Body of pancreas (tissue), 4 donors: ENCODE results near the gene MT1A. TPM values are rescaled to one million over a fixed set of nuclear protein-coding genes. Genes with fewer than 3 reads are reported as not detected.

Source experiments
- ATAC-seq: fragments of 150-250 bp; one replicate; pipeline ENCODE4 v1.9.1; 2016
- DNase-seq, 4 donors: peaks; one replicate each; pipeline ENCODE4 v3.0.0-alpha.2; 2019
- H3K27ac ChIP-seq, 4 donors: fragments of 200-600 bp; sonication (generic); 1 replicate in 3 of 4; 2 replicates in 1 of 4; pipeline versions ENCODE4 v1.5.1 to v1.6.1; 2016 to 2019; ENCODE audit warnings: mild to moderate bottlenecking in 1 of 4, mixed read lengths in 1 of 4, moderate library complexity in 1 of 4
- H3K27me3 ChIP-seq, 2 donors: fragments of 200-600 bp; sonication (generic); one replicate each; pipeline ENCODE4 v1.6.0; 2016; ENCODE audit warnings: mild to moderate bottlenecking in 1 of 2
- H3K36me3 ChIP-seq, 2 donors: fragments of 200-600 bp; sonication (generic); replicated peaks in 1 of 2; 2 replicates each; pipeline ENCODE4 v1.5.1; 2016; ENCODE audit warnings: low read depth in 2 of 2; ENCODE audit not compliant: insufficient read depth in 1 of 2
- H3K4me1 ChIP-seq: fragments of 200-600 bp; sonication (generic); one replicate; pipeline ENCODE4 v1.6.0; 2016
- H3K4me3 ChIP-seq, 2 donors: fragments of 200-600 bp; sonication (generic); 1 replicate in 1 of 2; 2 replicates in 1 of 2; pipeline ENCODE4 v1.5.1; 2016 to 2019
- H3K9me3 ChIP-seq, 3 donors: fragments of 200-600 bp; sonication (generic); 1 replicate in 2 of 3; 2 replicates in 1 of 3; pipeline ENCODE4 v1.5.1; 2016
- CTCF ChIP-seq, 7 experiments: fragments of 450-650 bp in 4 of 7; fragments of 200-600 bp in 3 of 7; sonication (generic) in 3 of 7; IDR thresholded peaks; one replicate each; pipeline ENCODE4 v1.5.1; 2016 to 2019; ENCODE audit warnings: antibody characterized with exemption in 7 of 7
- POLR2A ChIP-seq, 3 donors: fragments of 450-650 bp; IDR thresholded peaks; one replicate each; pipeline ENCODE4 v1.6.1; 2016; ENCODE audit warnings: antibody characterized with exemption in 3 of 3, mild to moderate bottlenecking in 2 of 3
- WGBS, 2 donors: methylation state at CpG; one replicate each; pipeline ENCODE4 v1.1.5; 2017; 5-methylcytosine and 5-hydroxymethylcytosine counted together
- intact Hi-C: fragments of 100-400 bp; cut with DNase I; formaldehyde crosslinking; loops from one replicate; pipeline ENCODE4 v1.15.1; 2023
- total RNA-seq, 2 donors: library from RNA; depleted of rRNA; stranded (reverse); fragments of >200 nt; gene quantifications; one replicate each; pipeline ENCODE4 v1.1.0, GENCODE V29; 2016

Gene MT1A
- total RNA-seq, 2 donors from 2014 or later, result 268 TPM; not detected in 1

- WGBS, 2 donors, result 52 to 56% methylated on average over 8 to 9 of the region's 9 CpGs
- no peak for ATAC-seq
- intact Hi-C loops, result no loop called here
- Histone ChIP-seq H3K27ac (peak overlapping the region in 1 of 4 donors; percentile 98), H3K36me3 (no peaks in the 10 kb centered on the region), H3K4me3 (no peak overlapping the region), H3K27me3 (no peaks in the 10 kb centered on the region), H3K4me1 (peaks cover 49% of the 10 kb centered on the region), H3K9me3 (no peaks in the 10 kb centered on the region)
- DNase-seq, result peak in 2 of 4 donors; percentile 18 to 37
- TF ChIP-seq POLR2A (IDR thresholded peaks at IDR 0.05) (no peak), CTCF (IDR thresholded peaks at IDR 0.05) (no peak)
These were observed 9.7 kb upstream of the MT1A start for GRCh38 chr16:56628486-56629350.

- H3K27ac ChIP-seq, result peak overlapping the region in 1 of 4 donors; percentile 98
- peaks cover 48% of the 10 kb centered on the region for H3K4me1 ChIP-seq
- 58 to 68% methylated on average over 3 of the region's 3 CpGs for WGBS, 2 donors
- H3K36me3 ChIP-seq, result no peaks in the 10 kb centered on the region
- H3K9me3 ChIP-seq, result no peaks in the 10 kb centered on the region
- H3K27me3 ChIP-seq, result no peaks in the 10 kb centered on the region
- intact Hi-C loops, result no loop called here
- DNase-seq, result no peak
- no peak for ATAC-seq
- TF ChIP-seq CTCF (IDR thresholded peaks at IDR 0.05), result no peak
- no peak for TF ChIP-seq POLR2A (IDR thresholded peaks at IDR 0.05)
- H3K4me3 ChIP-seq, result no peak overlapping the region
These were observed 8.9 kb upstream of the MT1A start for GRCh38 chr16:56629531-56629930.

- ATAC-seq (no peak), DNase-seq (no peak)
- intact Hi-C loops, result no loop called here
- TF ChIP-seq CTCF (IDR thresholded peaks at IDR 0.05) (no peak), POLR2A (IDR thresholded peaks at IDR 0.05) (no peak)
- 58 to 59% methylated on average over 3 of the region's 3 CpGs for WGBS, 2 donors
- H3K4me1 ChIP-seq, result peaks cover 43% of the 10 kb centered on the region
- no peaks in the 10 kb centered on the region for H3K27me3 ChIP-seq
- H3K36me3 ChIP-seq, result no peaks in the 10 kb centered on the region
- no peaks in the 10 kb centered on the region for H3K9me3 ChIP-seq
- H3K4me3 ChIP-seq, result no peak overlapping the region
- no peak overlapping the region for H3K27ac ChIP-seq
These were observed 8.3 kb upstream of the MT1A start for GRCh38 chr16:56630134-56630533.

GRCh38 chr16:56631197-56631596 is 7.3 kb upstream of the MT1A start:
- peaks cover 36% of the 10 kb centered on the region for H3K4me1 ChIP-seq
- H3K4me3 ChIP-seq, result no peak overlapping the region
- 85 to 93% methylated on average over 10 of the region's 10 CpGs for WGBS, 2 donors

More at GRCh38 chr16:56631197-56631596, 7.3 kb upstream of the MT1A start:
- Histone ChIP-seq H3K27ac (peak overlapping the region in 1 of 4 donors; percentile 84), H3K9me3 (no peaks in the 10 kb centered on the region), H3K36me3 (no peaks in the 10 kb centered on the region), H3K27me3 (no peaks in the 10 kb centered on the region)
- intact Hi-C loops, result no loop called here
- TF ChIP-seq POLR2A (IDR thresholded peaks at IDR 0.05) (no peak), CTCF (IDR thresholded peaks at IDR 0.05) (no peak)
- ATAC-seq (no peak), DNase-seq (no peak)
